PC-3 (cell line): Measurements from ENCODE around the gene NOL9.
"Not testable (repeated sequence)": the region's sequence is repeated elsewhere in the genome, so short reads cannot be mapped to it uniquely, and the experiment has no call there.

ENCODE experiments used
- CTCF ChIP-seq: fragments of 300-600 bp; sonication (generic); conservative IDR thresholded peaks from 2 replicates; pipeline ENCODE4 v1.5.1; 2017; ENCODE audit warnings: antibody characterized with exemption, low read depth, mild to moderate bottlenecking, low read length
- EZH2 ChIP-seq: fragments of 300-600 bp; sonication (generic); IDR thresholded peaks from one replicate; pipeline ENCODE4 v1.6.1; 2017; ENCODE audit warnings: antibody characterized with exemption, mild to moderate bottlenecking, low read length; ENCODE audit not compliant: unreplicated experiment
- EZH2phosphoT487 ChIP-seq: fragments of 300-600 bp; sonication (generic); IDR thresholded peaks from 2 replicates; pipeline ENCODE4 v1.6.1; 2018; ENCODE audit warnings: mild to moderate bottlenecking, antibody characterized with exemption, low read length, borderline replicate concordance

DNA sequence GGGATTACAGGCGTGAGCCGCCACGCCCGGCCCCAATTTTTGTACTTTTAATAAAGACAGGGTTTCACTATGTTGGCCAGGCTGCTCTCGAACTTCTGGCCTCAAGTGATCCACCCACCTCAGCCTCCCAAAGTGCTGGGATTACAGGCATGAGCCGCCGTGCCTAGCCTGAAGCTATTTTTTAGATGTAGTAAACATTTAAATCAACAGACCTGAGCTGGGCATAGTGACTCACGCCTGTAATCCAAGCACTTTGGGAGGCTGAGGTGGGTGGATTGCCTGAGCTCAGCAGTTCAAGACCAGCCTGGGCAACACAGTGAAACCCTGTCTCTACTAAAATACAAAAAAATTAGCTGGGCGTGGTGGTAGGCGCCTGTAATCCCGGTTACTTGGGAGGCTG is 4.8 kb upstream of the NOL9 start:
- TF ChIP-seq CTCF, EZH2phosphoT487, EZH2: not testable (repeated sequence)
